GM21619 (cell line): ENCODE results near the gene PRR19.

ENCODE experiments used
- ATAC-seq: cut with Tn5 transposase; IDR thresholded peaks from one replicate; pipeline ENCODE4 v1.9.1; 2021; ENCODE audit not compliant: unreplicated experiment

The PRR19 gene

DNA sequence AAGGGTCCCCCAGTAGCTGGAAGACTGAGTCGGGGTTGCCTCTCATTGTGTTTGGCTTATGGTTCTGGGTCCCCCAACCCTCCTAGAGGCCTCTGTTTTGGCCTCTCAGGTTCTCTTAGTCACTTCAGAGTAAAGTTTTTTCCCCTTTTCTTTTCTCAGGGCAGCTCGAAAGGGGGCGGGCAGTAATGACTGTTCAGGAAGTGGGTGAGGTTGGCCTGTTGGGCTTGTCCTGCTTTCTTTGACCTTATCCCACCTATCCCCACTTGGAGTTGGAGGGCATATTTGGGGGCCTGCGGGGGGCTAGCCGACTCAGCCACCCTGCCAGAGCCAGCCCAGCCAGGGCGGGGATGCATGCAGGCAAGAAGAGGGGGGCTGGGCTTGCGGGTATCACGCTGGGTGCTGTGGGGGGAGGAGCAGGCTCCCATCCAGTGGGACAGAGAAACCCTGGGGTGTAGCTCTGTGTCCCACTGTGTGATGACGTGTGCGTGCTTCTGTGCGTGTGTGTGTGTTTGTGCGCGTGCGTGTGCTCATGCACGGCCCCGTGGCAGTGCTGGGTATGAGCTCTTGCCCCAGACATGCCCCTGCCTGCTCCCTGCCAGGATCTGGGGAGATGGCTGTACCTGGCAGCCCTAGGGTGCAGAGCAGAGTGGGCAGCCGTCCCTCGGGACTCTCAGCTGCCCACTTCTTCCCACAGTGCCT lies 31.4 kb upstream of the PRR19 start:
- no peak for ATAC-seq

DNA sequence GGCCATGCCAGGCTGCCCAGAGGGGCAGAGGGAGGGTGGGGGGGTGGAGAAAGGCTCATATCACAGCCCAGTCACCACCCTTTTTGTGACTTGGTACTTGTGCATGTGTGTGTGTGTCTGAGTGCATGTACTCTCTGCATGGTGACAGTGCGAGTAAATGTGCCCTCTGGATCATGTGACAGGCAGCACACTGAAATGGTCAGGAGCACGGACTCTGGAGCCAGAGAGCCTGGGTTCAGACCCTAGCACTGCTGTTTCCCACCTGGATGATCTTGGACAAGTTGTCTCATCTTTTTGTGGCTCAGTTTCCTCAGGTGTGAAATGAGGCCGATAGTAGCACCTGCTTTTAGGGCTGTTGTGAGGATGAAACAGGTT lies 30.9 kb upstream of the PRR19 start:
- no peak for ATAC-seq

DNA sequence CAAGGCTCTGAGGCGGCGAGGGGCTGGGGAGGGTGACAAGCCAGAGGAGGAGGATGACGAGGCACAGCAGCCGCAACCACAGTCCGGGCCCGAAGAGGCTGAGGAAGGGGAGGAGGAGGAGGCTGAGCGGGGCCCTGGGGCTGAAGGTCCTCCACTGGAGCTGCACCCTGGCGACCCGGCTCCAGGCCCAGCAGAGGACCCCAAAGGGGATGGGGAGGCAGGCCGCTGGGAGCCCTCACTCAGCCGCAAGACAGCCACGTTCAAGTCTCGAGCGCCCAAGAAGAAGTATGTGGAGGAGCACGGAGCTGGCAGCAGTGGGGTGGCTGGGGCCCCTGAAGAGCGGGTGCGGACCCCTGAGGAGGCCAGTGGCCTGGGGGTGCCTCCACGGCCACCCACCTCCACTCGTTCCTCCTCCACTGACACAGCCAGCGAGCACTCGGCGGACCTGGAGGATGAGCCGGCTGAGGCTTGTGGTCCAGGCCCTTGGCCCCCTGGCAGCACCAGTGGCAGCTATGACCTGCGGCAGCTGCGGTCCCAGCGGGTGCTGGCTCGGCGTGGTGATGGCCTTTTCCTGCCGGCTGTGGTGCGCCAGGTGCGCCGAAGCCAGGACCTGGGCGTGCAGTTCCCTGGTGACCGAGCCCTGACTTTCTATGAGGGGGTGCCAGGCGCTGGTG lies 29.9 kb upstream of the PRR19 start:
- ATAC-seq: no peak

DNA sequence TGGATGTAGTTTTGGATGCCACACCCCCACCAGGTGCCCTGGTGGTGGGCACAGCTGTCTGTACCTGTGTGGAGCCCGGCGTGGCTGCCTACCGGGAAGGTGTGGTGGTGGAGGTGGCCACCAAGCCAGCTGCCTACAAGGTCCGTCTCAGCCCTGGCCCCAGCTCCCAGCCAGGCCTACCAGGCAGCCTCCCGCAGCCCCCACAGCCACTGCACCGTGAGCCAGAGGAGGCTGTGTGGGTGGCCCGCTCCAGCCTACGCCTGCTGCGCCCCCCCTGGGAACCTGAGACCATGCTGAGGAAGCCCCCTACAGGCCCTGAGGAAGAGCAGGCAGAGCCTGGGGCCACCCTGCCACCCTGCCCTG lies 29.4 kb upstream of the PRR19 start:
- ATAC-seq: no peak

DNA sequence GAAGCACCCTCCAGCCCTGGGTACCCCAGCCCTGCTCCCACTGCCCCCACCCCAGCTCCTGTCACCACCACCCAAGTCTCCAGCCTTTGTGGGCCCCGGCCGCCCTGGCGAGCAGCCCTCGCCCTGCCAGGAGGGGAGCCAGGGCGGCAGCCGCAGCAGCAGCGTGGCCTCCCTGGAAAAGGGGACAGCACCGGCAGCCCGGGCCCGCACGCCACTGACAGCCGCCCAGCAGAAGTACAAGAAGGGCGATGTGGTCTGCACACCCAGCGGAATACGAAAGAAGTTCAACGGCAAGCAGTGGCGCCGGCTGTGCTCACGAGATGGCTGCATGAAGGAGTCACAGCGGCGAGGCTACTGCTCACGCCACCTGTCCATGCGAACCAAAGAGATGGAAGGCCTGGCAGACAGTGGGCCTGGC lies 28.9 kb upstream of the PRR19 start:
- no peak for ATAC-seq

DNA sequence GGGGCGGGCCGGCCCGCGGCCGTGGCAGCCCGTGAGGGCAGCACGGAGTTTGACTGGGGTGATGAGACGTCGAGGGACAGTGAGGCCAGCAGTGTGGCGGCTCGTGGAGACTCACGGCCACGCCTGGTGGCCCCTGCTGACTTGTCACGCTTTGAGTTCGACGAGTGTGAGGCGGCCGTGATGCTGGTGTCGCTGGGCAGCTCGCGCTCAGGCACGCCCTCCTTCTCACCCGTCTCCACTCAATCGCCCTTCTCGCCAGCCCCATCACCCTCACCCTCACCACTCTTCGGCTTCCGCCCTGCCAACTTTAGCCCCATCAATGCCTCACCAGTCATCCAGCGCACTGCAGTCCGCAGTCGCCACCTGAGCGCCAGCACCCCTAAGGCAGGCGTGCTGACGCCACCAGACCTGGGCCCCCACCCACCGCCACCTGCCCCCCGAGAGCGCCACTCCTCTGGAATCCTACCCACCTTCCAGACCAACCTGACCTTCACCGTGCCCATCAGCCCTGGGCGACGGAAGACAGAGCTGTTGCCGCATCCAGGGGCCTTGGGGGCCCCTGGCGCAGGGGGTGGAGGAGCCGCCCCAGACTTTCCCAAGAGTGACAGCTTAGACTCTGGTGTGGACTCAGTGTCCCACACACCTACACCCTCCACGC lies 28.4 kb upstream of the PRR19 start:
- no peak for ATAC-seq

DNA sequence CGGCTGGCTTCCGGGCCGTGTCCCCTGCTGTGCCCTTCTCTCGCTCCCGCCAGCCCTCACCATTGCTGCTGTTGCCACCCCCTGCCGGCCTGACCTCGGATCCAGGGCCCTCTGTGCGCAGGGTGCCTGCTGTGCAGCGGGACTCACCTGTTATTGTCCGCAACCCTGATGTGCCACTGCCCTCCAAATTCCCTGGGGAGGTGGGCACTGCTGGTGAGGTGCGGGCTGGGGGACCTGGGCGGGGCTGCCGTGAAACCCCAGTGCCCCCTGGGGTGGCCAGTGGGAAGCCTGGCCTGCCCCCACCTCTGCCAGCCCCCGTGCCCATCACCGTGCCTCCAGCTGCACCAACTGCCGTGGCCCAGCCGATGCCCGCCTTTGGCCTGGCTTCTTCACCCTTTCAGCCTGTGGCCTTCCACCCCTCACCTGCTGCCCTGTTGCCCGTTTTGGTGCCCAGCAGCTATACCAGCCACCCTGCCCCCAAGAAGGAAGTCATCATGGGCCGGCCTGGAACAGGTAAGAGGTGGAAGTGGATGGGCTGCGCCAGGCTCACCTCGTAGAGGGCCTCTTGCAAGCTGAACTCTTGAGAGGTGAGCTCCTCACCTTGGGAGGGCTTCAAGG lies 27.8 kb upstream of the PRR19 start:
- no peak for ATAC-seq

DNA sequence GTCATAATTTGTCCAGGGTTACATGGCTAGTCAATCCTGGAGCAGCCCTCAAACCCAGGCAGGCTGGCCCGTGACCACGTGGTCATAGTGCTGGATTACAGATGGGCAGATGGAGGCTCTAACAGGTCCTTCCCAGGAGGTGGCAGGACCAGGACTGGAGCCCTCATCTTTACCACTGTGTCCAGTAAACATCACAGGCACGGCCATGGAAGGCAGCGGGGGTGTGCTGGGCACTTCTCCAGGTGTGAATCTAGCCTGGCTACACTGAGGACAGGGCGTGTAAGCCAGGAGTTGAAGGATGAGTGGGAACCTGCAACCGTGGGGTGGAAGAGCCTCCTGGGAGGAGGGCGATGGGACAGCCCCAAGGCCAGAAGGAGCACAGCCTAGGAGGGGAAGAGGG lies 26.8 kb upstream of the PRR19 start:
- ATAC-seq: no peak

DNA sequence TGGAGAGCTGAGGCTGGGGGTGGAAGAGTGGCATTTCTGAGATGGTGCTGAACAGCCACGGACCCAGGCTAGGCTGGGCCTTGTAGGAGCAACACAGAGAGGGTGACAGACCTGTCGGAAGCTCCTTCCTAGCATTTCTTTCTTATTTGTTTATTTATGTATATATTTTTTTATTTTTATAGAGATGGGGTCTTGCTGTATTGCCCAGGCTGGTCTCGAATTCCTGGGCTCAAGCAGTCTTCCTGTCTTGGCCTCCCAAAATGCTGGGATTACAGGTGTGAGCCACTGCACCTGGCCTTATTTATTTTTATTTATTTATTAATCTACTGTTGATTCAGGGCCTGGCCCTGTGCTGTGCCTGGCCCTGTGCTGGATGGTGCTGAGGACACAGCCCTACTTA lies 26.4 kb upstream of the PRR19 start:
- no peak for ATAC-seq

DNA sequence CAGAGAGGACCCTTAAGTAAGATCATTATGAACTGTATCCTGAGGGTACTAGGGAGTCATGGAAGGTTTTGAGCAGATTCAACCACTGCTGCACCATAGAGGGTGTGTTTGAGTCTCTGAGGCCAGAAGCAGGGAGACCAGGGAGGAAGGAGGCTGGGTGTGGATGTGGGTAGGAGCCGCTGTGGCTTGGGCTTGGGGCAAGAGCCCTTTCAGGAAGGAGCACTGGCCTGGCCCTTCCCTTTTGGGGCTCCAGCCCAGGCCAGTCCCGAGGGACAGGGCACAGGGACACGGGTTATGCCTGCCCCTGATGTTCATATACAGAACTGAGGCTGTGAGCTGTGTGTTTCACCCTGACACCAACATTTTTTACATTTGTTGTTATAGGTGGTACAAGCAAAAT lies 25.6 kb upstream of the PRR19 start:
- ATAC-seq: no peak

DNA sequence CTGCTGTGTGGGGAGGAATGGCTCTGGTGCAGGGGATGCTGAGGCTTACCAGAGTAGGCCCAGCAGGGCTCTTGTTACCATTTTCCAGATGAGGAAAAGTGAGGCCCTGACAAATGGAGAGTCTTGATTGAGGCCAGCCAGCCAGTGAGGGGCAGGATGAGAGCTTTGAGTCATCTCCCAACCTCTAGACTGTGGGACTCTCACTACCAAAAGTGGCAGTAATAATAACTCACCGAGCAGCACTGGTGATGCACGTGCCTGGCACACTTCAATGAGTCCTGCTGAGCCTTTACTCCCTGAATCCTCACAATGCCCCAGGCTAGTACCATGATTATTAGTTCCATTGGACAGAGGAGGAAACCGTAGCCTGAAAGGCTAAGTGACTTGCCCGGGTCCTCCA lies 25.1 kb upstream of the PRR19 start:
- ATAC-seq: no peak

DNA sequence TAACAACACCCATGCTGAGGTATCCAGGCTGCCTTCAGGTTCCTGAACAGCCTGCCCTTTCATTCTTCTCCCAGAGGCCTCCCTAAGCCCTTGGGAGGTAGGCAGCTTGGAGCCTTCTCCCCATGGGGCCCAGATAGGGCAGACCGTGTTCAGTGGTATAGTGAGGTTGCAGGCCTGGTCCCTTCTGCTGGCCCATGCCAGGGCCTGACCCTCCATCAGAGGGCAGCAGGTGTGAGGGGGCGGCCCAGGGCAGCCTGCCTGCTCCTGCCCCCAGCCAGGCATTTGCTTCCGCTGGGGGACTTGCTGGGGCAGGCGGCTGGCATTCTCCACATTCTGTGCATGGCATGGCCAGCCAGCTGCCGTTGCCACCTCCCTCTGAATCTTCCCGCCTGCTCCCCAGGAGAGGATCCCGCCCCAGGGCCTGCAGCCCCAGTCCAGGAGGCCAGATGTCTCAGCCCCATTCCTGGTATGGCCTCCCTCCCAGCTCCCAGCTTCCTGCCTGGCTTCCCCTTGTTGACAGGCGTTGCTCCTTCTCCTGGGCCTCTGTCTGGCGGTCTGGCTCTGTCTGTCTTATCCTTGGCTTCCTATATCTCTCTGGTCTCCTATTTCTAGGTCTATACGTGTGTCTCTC lies 24.0 kb upstream of the PRR19 start:
- no peak for ATAC-seq

DNA sequence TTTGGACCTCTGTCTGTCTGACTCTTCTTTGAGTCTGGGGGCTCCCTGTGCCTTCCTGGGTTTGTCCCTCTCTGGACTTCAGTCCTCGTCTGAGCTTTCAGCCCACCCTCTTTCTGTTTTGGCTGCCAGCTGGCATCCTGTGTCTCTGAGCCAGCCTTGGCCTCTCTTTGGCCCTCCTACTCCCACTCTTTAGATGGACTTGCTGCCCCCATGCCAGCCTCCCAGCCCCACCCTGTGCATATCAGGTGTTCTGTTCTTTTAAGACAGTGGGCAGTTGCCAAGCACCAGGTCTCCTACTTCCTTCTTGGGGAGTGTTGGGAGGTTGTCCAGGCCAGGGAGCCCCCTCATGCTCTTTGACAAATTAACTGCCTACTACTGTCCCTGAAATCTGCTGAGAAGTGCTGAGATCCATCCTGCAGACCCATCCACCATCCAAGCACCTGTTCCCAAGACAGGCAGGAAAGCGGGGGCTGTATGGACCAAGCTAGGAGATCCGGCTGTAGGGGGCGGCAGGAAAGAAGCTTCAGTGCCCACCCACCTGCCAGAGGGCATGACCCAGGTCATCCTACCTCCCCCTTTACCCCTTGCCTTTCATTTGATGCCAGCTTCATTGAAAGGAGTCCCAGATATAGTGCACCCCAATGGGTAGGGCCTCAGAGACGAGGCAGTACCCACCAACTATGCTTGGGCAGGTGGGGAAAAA lies 23.3 kb upstream of the PRR19 start:
- ATAC-seq: no peak

DNA sequence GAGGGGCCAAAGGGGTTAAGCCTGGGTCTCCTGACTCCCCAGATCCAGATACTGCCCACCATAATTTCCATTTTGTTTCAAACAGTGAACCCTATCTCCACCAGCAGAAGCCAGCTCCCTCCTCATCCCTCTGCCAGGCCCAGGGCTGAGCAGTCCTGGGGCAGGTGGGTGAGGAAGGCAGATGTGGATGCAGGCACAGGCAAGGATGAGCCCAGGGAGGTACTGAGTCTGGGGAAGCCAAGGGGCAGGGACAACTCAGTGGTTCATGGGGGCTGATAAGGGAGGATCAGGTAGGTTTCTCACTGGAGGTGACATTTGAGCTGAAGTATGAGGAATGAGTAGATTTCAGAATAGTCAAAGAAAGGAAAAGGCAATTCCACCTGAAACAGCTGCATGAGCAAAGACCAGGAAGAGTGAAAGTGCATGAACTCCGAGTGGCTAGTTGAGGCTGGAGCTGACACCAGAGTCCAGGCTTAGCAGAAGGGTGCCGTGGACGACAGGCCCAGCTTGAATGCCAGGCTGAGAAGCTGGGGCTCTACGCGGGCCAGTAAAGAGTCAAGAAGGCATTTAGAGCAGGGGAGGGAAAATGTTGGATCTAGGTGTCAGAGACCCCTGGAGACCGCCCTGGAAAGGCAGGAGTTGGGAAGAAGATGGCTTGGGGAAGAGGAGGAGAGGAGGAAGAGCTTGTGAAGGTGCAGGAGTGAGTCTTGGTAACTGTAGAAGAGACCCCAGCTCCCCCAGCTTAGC lies 22.6 kb upstream of the PRR19 start:
- no peak for ATAC-seq

DNA sequence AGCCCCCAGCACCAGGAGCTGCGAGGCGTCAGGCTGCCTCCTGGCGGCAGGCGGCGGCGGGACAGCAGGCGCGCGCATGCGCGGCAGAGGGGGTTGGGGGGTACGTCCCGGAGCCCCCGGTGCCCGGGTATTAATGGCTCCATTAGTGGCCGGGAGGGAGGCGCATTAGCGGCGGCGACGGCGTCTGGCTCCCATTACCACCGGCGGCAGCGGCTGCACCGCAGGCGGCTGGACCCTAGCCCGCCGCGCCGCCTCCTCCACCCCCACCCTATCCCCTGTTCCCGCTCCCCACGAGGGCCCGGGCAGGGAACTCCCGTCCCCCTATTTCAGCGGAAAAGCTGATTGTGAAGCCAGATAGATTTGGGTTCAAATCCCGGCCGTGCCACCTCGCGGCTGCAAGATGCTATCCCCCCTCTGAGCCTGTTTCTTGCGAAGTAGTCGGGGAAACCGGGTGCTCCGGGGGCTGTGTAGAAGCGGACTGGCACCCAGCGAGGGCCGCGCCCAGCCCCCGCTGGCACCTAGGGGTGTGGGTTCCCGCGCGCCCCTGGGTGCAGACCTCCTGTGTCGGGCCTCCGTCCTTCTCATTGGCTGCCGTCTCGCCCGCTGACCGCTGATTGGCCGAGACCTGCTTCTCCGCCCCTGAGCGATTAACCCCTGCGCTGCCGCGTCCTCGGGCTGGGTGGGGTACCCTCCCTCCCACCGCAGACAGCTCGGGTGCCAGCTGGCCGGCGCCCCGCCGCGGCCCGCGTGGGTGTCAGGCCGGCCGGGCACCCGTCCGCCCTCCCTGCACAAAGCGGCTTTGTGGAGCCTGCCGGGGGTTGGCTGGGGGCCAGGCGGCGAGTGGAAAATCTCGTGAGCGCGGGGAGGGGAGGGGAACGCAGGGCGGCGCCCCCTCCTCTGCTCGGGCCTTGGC lies 21.8 kb upstream of the PRR19 start:
- peak; percentile 27 for ATAC-seq

DNA sequence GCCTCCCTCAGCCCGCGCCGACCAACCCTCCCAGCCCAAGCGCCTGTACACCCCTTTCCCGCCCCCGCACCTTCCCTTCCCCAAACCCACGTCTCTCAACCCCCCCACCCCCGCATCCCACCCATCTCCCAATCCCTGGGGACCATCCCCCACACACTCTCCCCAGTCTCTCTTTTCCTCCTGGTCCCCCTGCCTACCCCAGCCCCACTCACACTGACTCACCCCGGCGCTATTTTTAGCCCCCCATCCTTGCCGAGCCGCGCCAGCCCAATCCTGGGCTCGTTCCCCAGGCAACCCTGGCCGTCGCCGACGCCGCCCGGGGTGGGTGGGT lies 21.2 kb upstream of the PRR19 start:
- ATAC-seq: no peak

DNA sequence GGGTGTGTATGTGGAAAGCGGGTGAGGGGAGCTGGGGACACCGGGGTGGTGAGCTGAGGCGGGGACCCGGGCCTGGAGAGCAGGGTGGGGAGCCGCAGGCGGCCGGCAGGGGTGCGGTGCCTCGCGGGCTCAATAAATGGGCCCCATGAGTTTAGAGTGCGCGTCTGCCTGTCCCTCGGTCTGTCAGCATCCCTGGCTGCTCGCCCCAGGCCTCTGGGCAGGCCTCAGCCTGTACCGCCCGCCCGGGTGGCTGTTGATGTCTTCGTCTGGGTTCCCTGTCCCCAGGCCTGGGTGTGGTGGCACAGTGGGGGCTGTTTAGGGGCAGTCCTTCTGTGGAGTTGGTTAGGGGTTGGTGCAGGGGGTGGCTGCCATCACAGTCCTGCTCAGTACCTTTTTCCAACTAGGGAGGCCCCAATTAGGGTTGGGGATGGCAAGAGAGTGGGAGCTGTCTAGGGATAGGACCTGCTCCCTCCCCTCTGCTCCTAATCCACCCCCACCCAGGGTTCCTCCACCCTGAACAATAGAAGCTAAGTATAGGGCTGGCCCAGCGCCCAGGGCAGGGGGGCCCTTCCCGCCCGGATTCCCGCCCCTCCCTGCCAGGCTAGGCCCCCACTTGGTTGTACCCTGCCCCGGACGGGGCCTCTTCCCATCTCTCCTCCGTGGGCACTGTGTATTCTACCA lies 20.6 kb upstream of the PRR19 start:
- no peak for ATAC-seq

DNA sequence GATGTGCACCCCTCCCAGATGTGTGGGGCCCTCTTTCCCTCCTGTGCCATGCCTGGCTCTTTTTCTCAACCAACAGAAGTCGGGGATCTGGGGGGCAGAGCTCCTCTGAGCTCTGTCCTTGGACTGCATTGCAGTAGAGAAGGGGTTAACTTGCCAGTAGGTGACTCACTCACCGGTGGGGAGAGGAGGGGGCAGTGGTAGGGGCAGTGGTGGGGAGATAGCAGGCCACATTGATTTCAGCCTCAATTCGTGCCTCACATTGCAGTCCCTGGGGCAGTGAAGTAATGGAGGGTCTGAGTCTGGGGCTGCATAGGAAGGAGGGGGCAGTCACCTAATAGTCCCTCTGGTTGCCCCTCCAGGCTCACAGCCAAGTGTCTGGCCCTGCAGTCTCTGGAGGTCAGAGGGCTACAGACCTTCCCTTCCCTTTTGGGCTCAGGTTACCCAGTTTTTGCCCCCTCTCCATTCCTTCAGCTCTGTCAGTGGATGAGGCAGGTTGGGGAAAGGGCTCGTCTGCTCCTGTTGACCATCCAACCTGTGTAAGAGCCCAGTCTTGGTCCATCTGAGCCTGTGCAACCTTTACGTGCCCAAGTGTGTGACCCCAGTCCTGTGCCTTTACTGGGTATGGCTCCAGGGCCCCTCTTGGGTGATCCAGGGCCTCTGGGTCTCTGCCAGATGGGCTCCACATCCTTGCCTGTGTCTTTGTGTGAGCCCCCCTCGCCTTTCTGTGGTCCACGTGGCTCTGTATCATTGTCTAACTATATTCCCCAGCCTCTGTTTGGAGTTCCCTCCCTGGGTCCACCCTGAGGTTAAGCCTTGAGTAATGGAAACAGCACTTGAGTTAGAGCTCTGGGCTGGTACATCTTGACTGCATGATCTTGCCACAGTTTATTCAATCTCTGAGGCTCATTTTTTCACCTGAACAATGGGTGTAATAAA lies 19.8 kb upstream of the PRR19 start:
- ATAC-seq: no peak
